ENCODE results near the gene IKZF4.

DNA sequence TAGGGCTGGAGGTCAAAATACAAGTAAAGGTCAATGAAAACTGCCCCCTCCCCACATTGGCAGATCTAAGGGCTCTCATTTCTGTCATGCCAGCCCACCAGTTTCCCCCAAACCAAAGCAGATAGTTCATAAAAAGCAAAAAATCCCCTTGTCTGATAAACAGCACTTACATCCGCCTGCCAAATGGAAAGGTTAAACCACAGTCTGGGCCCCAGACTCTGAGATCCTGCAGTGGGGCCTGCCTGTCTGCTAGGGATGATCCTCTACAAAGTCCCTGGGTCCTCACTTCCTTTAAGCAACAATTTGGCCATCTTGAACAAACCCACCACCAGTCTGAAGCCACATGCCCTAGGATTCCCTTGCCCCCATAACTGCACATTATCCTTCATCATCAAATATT lies 11.1 kb downstream of the IKZF4 start:
- TF ChIP-seq CTCF (optimal IDR thresholded peaks at IDR 0.05 in 1 of 3, IDR thresholded peaks at IDR 0.05 in 1 of 3, conservative IDR thresholded peaks at IDR 0.05 in 1 of 3; ENCODE audit: extremely low read depth in 1 of 3, insufficient read depth in 2 of 3, low read length in 3 of 3): no peak
- TF ChIP-seq EZH2 (IDR thresholded peaks at IDR 0.05; ENCODE audit: low read length): no peak
